Upper lobe of left lung (tissue), 4 donors: ENCODE data around the gene FXYD1.

ENCODE experiments used
- EP300 ChIP-seq, 4 donors: sonication (generic); formaldehyde crosslinking; IDR thresholded peaks; one replicate each; pipeline ENCODE4 v1.5.1; 2017; ENCODE audit warnings: antibody characterized with exemption in 4 of 4, control low read depth in 2 of 4
- TF ChIP-seq, protein P1 (sequence below), 6 experiments: fragments of 450-650 bp in 4 of 6; fragments of 200-600 bp in 2 of 6; sonication (generic) in 2 of 6; IDR thresholded peaks; one replicate each; pipeline ENCODE4 v1.5.1; 2016 to 2019; ENCODE audit warnings: antibody characterized with exemption in 6 of 6

GRCh38 chr19:35094656-35095055, 44.0 kb upstream of the FXYD1 start:
- TF ChIP-seq, protein P1, sequence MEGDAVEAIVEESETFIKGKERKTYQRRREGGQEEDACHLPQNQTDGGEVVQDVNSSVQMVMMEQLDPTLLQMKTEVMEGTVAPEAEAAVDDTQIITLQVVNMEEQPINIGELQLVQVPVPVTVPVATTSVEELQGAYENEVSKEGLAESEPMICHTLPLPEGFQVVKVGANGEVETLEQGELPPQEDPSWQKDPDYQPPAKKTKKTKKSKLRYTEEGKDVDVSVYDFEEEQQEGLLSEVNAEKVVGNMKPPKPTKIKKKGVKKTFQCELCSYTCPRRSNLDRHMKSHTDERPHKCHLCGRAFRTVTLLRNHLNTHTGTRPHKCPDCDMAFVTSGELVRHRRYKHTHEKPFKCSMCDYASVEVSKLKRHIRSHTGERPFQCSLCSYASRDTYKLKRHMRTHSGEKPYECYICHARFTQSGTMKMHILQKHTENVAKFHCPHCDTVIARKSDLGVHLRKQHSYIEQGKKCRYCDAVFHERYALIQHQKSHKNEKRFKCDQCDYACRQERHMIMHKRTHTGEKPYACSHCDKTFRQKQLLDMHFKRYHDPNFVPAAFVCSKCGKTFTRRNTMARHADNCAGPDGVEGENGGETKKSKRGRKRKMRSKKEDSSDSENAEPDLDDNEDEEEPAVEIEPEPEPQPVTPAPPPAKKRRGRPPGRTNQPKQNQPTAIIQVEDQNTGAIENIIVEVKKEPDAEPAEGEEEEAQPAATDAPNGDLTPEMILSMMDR (IDR thresholded peaks at IDR 0.05), result no peak
- TF ChIP-seq EP300 (IDR thresholded peaks at IDR 0.05), result no peak
